Mammary epithelial cell (primary cell): Measurements from ENCODE around the gene CMTM3.

ENCODE experiments used
- EZH2 ChIP-seq: IDR thresholded peaks from 2 replicates; pipeline ENCODE4 v1.6.1; 2012; ENCODE audit warnings: low read length, inconsistent platforms, borderline replicate concordance
- TF ChIP-seq, protein P1 (sequence below), 2 donors: IDR thresholded peaks in 1 of 2; conservative IDR thresholded peaks in 1 of 2; 2 replicates each; pipeline ENCODE4 v1.5.1; 2011 to 2012; ENCODE audit warnings: inconsistent platforms in 2 of 2, low read length in 2 of 2, mild to moderate bottlenecking in 2 of 2, control low read depth in 1 of 2, low read depth in 1 of 2; ENCODE audit not compliant: insufficient read depth in 1 of 2; ENCODE audit errors: extremely low read depth in 1 of 2

DNA sequence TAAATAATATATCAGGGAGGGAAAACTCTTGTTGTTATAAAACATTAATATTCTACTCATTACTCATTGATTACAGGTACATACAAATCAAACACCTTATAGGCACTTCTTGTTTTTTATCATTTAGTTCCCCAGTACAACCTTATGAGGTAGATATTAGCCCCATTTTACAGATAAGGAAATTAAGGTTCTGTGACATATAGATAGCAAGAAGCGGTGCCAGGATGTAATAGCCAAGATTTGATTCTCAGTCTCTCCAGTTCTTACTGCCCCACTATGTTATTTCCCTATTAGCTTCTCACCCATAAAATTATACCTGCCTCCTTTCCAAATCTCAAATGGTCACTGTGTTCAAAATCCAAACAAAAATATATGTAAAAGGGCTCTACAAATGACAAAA lies 36.9 kb downstream of the CMTM3 start:
- TF ChIP-seq, protein P1, sequence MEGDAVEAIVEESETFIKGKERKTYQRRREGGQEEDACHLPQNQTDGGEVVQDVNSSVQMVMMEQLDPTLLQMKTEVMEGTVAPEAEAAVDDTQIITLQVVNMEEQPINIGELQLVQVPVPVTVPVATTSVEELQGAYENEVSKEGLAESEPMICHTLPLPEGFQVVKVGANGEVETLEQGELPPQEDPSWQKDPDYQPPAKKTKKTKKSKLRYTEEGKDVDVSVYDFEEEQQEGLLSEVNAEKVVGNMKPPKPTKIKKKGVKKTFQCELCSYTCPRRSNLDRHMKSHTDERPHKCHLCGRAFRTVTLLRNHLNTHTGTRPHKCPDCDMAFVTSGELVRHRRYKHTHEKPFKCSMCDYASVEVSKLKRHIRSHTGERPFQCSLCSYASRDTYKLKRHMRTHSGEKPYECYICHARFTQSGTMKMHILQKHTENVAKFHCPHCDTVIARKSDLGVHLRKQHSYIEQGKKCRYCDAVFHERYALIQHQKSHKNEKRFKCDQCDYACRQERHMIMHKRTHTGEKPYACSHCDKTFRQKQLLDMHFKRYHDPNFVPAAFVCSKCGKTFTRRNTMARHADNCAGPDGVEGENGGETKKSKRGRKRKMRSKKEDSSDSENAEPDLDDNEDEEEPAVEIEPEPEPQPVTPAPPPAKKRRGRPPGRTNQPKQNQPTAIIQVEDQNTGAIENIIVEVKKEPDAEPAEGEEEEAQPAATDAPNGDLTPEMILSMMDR (conservative IDR thresholded peaks at IDR 0.05 in 1 of 2, IDR thresholded peaks at IDR 0.05 in 1 of 2; ENCODE audit: extremely low read depth in 1 of 2, insufficient read depth in 1 of 2, low read depth in 1 of 2, low read length in 2 of 2): no peak
- no peak for TF ChIP-seq EZH2
